OCI-LY7 (cell line): Measurements from ENCODE around the gene RNF166.

Experiments
- CTCF ChIP-seq: fragments of 200-600 bp; sonication (generic); conservative IDR thresholded peaks from 2 replicates; pipeline ENCODE4 v1.5.1; 2014; ENCODE audit warnings: mild to moderate bottlenecking, antibody characterized with exemption, low read length, moderate library complexity, mixed read lengths
- EZH2phosphoT487 ChIP-seq: fragments of 200-600 bp; sonication (generic); IDR thresholded peaks from 2 replicates; pipeline ENCODE4 v1.6.1; 2018; ENCODE audit warnings: low read depth, borderline replicate concordance, mild to moderate bottlenecking, mixed run types, antibody characterized with exemption, low read length, moderate library complexity, mixed read lengths

GRCh38 chr16:88720396-88720970 is 14.3 kb upstream of the RNF166 start:
- TF ChIP-seq CTCF (no peak), EZH2phosphoT487 (no peak)
